ENCODE measurements around the gene GALNT2.

GALNT2 gene

DNA sequence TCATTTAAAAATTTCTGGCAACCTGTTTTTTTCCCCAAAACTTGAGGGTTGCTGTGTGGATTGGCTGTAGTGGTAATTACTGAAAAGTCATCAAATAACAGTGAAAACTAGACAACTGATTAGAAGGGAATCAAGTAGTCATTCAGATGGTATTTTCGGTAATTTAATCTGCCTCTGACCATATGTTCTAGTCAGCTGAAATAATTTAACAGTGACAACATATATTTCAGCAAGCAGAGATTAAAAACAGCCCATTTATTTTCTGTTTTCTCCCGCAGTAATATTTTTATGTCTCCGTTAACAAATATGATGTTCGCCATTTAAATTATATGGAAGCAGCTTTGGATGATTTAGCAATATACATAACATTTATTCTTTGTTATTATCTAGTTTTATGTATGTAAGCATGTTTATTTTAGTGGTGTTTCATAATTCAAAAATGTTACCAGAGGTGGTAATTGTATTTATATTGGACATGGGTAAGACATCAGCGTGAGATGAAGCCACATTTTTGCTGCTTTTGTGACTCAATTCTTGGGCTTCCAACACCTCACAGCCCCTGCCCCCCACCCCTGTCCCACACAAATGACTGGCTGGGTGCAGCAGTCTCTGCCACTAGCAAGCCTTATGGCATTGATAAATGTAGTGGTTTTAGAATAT is 104.4 kb downstream of the GALNT2 start:
- DNase-seq: peak; percentile 22

- DNase-seq: no peak
Observed at GRCh38 chr1:230172016-230172537, 105.0 kb downstream of the GALNT2 start.

GRCh38 chr1:230173187-230173975 is 106.3 kb downstream of the GALNT2 start:
- DNase-seq: no peak

- DNase-seq: no peak
Observed at GRCh38 chr1:230174041-230174440, 107.0 kb downstream of the GALNT2 start.

DNA sequence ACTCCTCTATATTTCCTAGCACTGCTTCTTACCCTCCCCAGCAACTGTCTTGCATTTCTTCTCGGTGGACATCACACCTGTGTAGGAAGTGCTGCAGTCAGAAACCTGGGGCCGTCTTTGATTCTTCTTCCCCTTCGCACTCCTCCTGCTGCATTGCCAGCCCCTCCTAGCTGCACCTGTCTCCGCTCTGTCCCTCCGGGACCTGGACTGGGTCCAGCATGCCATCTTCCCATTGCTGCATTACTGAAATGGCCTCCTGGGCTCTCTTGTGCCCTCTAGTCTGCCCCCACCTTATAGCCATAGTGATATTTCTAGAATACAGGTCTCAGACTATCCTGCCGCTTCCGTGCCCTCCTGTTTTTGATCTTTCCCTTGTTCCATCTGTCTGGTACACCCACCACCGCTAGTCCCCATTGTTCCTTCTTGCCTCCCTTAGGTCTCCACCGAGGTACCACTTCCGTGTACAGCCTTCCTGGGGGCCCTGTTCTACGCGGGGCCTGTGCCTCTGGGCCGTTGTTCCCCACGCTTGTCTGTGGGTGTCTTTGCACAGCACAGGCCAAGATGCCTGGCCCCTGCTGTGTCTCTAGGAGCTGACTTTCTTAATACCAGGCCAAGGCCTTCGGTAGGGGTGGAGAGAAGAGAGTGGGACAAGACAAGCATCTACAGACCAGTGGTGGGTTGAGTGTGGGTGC is 107.6 kb downstream of the GALNT2 start:
- no peak for DNase-seq

DNA sequence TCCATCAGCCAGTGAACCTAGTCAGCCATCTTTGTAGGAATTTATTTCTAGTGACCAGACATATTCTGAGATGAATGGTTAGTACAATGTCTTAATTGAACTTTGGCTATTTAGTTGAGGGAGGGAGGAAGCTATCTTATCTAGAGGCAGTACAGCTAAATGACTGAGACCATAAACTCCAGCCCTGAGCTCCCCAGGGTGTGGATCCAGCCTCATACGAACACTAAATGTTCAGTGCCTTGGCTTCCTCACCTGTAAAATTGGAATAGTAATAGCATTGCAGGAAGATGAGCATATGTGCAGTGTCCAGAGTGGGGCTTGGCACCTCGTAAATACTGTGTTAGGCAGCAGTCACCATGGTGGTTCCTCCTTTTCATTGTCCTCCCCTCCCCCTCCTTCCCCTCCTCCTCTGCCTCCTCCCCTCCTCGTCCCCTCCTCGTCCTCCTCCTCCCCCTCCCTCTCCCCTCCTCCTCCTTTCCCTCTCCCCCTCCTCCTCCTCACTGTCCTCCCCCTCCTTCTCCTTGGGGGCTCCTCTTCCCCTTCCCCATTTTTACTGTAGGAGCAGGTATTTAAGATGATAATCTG is 108.2 kb downstream of the GALNT2 start:
- no peak for DNase-seq

GRCh38 chr1:230175839-230176238 is 108.8 kb downstream of the GALNT2 start:
- no peak for DNase-seq

DNA sequence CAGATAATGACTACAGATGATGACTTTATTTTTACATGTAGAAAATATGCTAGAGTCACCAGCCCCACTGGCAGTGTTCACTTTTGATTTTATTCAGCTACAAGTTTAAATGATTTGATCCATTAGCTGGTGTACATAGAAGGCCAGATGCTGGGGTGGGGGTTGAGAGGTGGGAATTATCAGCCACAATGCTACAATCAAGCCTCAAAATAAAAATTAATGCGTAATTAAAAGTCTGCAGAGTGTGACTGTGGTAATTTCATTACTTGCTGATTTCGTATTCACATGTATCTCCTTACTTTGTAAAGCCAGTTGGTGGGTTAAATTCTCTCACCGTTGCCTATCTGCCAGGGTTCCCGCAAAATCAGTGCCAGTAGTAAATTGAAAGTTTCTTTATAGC is 109.3 kb downstream of the GALNT2 start:
- DNase-seq: no peak

DNA sequence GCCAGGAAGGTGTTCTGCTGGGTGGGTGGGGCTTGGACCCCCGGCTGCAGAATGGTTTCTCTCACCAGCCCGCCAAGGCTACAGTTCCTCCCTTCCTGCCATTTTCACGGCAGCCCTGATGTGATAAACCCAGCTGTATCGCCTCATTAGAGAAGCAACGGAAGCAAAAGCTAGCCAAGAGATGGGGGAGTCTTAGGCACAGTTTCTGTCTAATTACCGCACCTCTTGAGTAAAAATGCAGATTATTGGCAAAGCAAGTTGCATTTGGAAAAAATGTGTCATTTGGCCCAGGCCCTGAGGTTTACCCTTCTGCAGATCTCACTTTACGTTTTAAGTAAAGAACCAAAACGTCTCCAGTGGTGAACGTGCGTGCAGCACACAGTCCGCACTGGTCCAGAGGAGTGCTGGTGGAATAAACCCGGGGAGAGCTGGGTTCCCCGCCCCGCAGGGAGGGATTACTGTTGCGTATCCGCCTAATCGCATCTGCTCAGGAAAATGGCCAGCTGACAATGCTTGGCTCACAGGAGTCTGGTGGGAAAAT is 109.9 kb downstream of the GALNT2 start:
- peak; percentile 17 for DNase-seq

DNA sequence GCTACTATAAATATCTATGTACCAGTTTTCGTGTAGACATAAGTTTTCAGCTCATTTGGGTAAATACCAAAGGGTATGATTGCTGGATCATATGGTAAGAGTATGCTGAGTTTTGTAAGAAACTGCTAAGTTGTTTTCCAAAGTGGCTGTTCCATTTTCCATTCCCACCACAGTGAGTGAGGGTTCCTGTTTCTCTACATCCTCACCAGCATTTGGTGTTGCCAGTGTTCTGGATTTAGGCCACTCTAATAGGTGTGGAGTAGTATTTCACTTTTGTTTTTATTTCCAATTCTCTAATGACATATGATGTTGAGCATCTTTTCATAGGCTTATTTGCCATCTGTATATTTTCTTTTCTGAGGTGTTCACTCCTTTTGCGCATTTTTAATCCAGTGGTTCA is 112.2 kb downstream of the GALNT2 start:
- no peak for DNase-seq

DNA sequence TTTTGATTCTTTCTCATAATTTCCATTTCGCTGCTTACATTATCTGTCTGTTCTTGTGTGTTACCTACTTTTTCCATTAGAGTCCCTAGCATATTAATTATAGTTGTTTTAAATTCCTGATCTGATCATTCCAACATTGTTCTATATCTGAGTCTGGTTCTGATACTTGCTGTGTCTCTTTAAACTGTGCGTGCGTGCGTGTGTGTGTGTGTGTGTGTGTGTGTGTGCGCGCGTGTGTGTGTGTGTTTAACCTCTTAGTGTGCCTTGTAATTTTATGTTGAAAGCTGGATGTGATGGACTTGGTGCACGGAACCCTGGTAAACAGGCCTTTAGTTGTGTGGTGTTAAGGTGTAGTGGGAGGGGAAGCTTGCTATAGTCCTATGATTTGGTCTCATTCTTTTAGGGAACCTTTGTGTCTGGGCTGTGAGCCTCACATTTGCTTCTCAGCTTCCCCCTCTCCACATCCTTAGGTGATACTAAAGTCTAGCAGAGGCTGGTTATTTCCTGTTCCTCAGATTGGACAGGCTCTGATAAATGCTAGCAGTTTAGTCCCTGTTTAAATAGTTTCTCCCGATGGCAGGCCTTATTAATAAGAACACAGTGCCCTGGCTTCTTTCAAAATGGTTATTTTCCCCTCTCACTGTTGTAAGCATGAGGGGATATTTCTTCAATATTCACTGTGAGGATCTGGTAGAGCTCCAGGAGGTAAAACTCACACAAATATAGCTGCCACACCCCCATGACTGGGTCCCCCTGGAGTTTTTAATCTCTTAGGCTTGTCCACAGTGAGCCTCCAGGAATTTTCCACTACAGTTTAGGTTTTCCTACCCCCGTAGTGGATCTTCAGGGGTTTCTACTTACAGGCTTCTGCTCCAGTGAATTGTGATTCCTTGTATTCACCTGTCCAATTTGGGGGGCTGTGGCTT is 118.3 kb downstream of the GALNT2 start:
- no peak for DNase-seq

GRCh38 chr1:230186003-230186863 is 119.2 kb downstream of the GALNT2 start:
- no peak for DNase-seq

GRCh38 chr1:230186874-230187273 is 119.8 kb downstream of the GALNT2 start:
- DNase-seq: no peak

DNA sequence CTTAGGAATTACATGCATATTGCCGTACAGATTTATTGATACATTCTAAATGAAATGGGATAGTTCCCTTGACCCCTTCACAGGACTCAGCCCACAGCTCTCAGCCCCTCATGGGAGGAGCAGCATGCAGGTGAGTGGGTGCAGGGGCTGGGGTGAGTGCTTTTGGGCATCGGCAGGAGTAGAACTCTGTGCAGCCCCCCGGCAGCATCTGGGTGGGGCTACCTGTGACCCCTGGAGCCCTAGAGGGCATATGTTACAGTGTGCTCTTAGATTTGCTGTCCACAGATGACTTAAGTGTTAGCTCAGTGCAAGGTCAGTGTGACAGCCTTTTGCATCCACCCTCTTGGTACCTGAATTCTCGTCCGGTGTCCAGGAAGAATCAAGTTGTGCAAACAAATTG is 120.3 kb downstream of the GALNT2 start:
- no peak for DNase-seq

DNA sequence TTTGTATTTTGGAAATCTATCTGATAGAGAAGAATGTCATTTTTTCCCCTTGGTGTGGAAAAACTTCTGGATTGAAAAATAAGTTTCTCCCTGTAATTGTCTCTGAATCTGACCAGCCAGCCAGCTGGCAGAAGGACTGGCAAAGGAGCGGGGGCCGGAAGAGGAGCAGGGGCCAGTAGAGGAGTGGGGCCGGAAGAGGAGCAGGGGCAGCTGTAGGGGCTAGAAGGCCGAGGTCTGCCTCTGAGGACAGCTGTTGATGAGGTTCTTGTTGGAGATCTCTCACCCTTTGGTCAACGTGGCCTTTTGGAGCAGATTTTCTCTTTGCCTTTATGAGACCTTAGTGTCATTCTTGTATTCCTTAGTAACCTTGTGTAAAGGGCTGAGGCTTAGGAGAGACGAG is 121.8 kb downstream of the GALNT2 start:
- DNase-seq: no peak

DNA sequence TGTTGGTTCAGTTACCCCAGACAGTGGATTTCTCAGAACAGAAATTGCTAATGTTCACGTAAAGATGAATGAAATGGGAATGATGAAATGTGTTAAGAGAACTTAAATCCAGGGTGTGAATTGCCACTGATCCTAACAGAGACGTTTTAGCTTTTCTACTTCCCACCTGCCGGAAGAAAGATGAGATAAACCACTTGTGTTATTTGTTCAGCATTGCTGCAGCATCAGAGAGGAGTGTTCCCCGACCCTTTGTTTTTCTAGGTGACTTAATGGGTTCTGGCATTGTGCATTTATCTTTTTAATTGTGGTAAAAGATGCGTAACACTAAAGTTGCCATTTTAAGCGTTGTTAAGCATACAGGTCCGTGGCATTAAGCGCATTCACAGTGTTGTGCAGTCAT is 122.3 kb downstream of the GALNT2 start:
- DNase-seq: no peak

DNA sequence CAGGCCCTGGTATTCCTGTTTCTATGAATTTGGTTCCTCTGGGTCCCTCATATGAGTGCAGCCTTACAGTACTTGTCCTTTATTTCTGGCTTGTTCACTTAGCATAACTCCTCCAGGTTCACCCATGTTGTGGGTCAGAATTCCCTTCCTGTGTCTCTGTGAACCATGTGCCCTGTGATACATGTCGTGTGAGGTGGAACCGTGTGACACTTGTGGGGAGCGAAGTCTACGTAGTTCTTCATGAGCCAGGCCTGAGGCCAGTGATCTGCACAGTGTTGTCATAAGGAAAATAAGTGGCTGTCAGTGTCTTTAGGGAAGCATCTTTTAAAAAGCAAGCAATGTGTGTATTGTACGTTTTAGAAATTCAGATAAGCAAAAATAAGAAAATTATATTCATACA is 122.8 kb downstream of the GALNT2 start:
- no peak for DNase-seq

DNA sequence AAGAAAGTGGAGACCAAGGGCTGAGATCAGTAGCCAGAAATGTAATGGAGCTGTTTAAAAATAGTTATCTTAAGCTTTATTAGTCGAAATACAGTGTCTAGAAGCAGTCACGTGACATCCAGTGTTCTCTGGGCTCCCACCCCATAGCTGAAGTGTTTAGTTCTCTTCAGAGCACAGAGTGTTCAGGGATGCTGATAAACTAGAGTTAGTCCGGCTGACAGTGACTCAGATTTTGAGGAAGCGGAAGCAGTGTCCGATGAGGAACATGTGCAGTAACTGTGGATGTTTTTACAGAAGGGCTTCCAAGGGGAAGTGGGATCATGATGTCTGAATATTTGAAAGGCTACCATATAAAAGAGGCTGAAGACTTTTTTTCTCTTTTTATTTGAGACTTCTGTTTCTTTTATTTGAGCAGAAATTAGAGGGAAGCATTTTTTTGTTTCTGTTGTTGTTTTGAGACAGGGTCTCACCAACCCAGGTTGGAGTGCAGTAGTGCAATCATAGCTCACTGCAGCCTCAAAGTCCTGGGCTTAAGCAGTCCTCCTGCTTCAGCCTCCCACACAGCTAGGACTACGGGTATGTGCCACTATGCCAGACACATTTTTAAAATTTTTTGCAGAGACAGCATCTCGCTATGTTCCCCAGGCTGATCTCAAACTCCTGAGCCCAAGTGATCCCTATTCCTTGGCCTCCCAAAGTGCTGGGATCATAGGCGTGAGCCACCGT is 124.2 kb downstream of the GALNT2 start:
- no peak for DNase-seq

- DNase-seq: no peak
Observed at GRCh38 chr1:230191855-230192254, 124.8 kb downstream of the GALNT2 start.

- DNase-seq: no peak
Observed at GRCh38 chr1:230194525-230194924, 127.5 kb downstream of the GALNT2 start.
